Vagina (tissue), 2 donors: ENCODE results near the gene DRICH1.

Experiments used
- CTCF ChIP-seq, 3 experiments: fragments of 450-650 bp in 2 of 3; fragments of 200-600 bp in 1 of 3; sonication (generic) in 1 of 3; IDR thresholded peaks; one replicate each; pipeline ENCODE4 v1.5.1; 2017 to 2019; ENCODE audit warnings: antibody characterized with exemption in 3 of 3, mild to moderate bottlenecking in 2 of 3, moderate library complexity in 2 of 3
- POLR2A ChIP-seq, 2 donors: fragments of 450-650 bp; IDR thresholded peaks; one replicate each; pipeline ENCODE4 v1.6.1; 2017; ENCODE audit warnings: antibody characterized with exemption in 2 of 2, mild to moderate bottlenecking in 2 of 2, moderate library complexity in 2 of 2
- POLR2AphosphoS5 ChIP-seq, 2 donors: sonication (generic); formaldehyde crosslinking; IDR thresholded peaks; one replicate each; pipeline ENCODE4 v1.9.0; 2017; ENCODE audit warnings: antibody characterized with exemption in 2 of 2, mild to moderate bottlenecking in 2 of 2, low read depth in 1 of 2; ENCODE audit not compliant: insufficient read depth in 1 of 2

GRCh38 chr22:23677701-23677995, 45.5 kb upstream of the DRICH1 start:
- TF ChIP-seq CTCF (IDR thresholded peaks at IDR 0.05): no peak
- TF ChIP-seq POLR2AphosphoS5 (IDR thresholded peaks at IDR 0.05; ENCODE audit: insufficient read depth in 1 of 2, low read depth in 1 of 2): no peak
- TF ChIP-seq POLR2A (IDR thresholded peaks at IDR 0.05): no peak
